ENCODE results near the gene RNF145. TPM values are rescaled to one million over a fixed set of nuclear protein-coding genes. Genes with fewer than 3 reads are reported as not detected.

Gene RNF145
- total RNA-seq, 1 donor from 2014 or later: 56.6 TPM

- Mint-ChIP-seq H3K4me3 (ENCODE audit: low read depth) (no peak overlapping the region), H3K27me3 (no peaks in the 10 kb centered on the region), H3K9me3 (ENCODE audit: low read depth) (no peaks in the 10 kb centered on the region), H3K4me1 (ENCODE audit: low read depth) (peaks cover 11% of the 10 kb centered on the region), H3K36me3 (ENCODE audit: insufficient read depth) (peaks cover 13% of the 10 kb centered on the region), H3K27ac (no peak overlapping the region)
- DNase-seq (ENCODE audit: low spot score, unreplicated experiment): no peak
- no peak for TF ChIP-seq CTCF (IDR thresholded peaks at IDR 0.05; ENCODE audit: unreplicated experiment)
Observed at GRCh38 chr5:159171274-159171673, 38.1 kb downstream of the RNF145 start.

GRCh38 chr5:159170021-159170420 lies 39.3 kb downstream of the RNF145 start:
- Mint-ChIP-seq H3K36me3 (ENCODE audit: insufficient read depth) (peaks cover 13% of the 10 kb centered on the region), H3K9me3 (ENCODE audit: low read depth) (no peaks in the 10 kb centered on the region), H3K4me3 (ENCODE audit: low read depth) (no peak overlapping the region), H3K27ac (no peak overlapping the region), H3K27me3 (no peaks in the 10 kb centered on the region), H3K4me1 (ENCODE audit: low read depth) (peaks cover 6% of the 10 kb centered on the region)
- DNase-seq (ENCODE audit: low spot score, unreplicated experiment): no peak
- TF ChIP-seq CTCF (IDR thresholded peaks at IDR 0.05; ENCODE audit: unreplicated experiment): no peak

GRCh38 chr5:159166416-159166815 lies 42.9 kb downstream of the RNF145 start:
- Mint-ChIP-seq H3K9me3 (ENCODE audit: low read depth) (no peaks in the 10 kb centered on the region), H3K4me1 (ENCODE audit: low read depth) (no peaks in the 10 kb centered on the region), H3K27me3 (no peaks in the 10 kb centered on the region), H3K27ac (no peak overlapping the region), H3K4me3 (ENCODE audit: low read depth) (no peak overlapping the region), H3K36me3 (ENCODE audit: insufficient read depth) (peaks cover 13% of the 10 kb centered on the region)
- DNase-seq (ENCODE audit: low spot score, unreplicated experiment): no peak
- TF ChIP-seq CTCF (IDR thresholded peaks at IDR 0.05; ENCODE audit: unreplicated experiment): no peak

- Mint-ChIP-seq H3K4me1 (ENCODE audit: low read depth) (no peaks in the 10 kb centered on the region), H3K27ac (no peak overlapping the region), H3K27me3 (no peaks in the 10 kb centered on the region), H3K36me3 (ENCODE audit: insufficient read depth) (peaks cover 10% of the 10 kb centered on the region), H3K9me3 (ENCODE audit: low read depth) (no peaks in the 10 kb centered on the region), H3K4me3 (ENCODE audit: low read depth) (no peak overlapping the region)
- no peak for DNase-seq (ENCODE audit: low spot score, unreplicated experiment)
- no peak for TF ChIP-seq CTCF (IDR thresholded peaks at IDR 0.05; ENCODE audit: unreplicated experiment)
Observed at GRCh38 chr5:159163701-159164046, 45.7 kb downstream of the RNF145 start.

GRCh38 chr5:159163027-159163700 lies 46.2 kb downstream of the RNF145 start:
- Mint-ChIP-seq H3K27me3 (no peaks in the 10 kb centered on the region), H3K4me1 (ENCODE audit: low read depth) (no peaks in the 10 kb centered on the region), H3K27ac (no peak overlapping the region), H3K9me3 (ENCODE audit: low read depth) (no peaks in the 10 kb centered on the region), H3K36me3 (ENCODE audit: insufficient read depth) (peaks cover 10% of the 10 kb centered on the region), H3K4me3 (ENCODE audit: low read depth) (no peak overlapping the region)
- TF ChIP-seq CTCF (IDR thresholded peaks at IDR 0.05; ENCODE audit: unreplicated experiment): no peak
- DNase-seq (ENCODE audit: low spot score, unreplicated experiment): no peak

Measured in progenitor cell of endocrine pancreas (in vitro differentiated cells).